PC-3 (cell line): ENCODE measurements around the gene IER2. TPM values are rescaled to one million over a fixed set of nuclear protein-coding genes. Genes with fewer than 3 reads are reported as not detected.
"Not testable (repeated sequence)": the region's sequence is repeated elsewhere in the genome, so short reads cannot be mapped to it uniquely, and the experiment has no call there.

Experiments
- ATAC-seq: fragments of 200-7000 bp; cut with Tn5 transposase; 2 replicates; pipeline ENCODE4 v1.9.1; 2020; ENCODE audit warnings: mild to moderate bottlenecking, moderate library complexity
- BruUV-seq: library from RNA; stranded (reverse); fragments of 400-500 nt; replicated peaks from 2 replicates; lab custom pipeline; 2021; lab: Mats Ljungman, UMichigan
- CTCF ChIA-PET: fragments of 300-600 bp; sonication (Branson Sonifier 250); formaldehyde crosslinking; loops from one replicate; lab custom pipeline; 2022; ENCODE audit warnings: antibody characterized with exemption; lab: Charles Lee
- POLR2A ChIA-PET: fragments of 300-600 bp; sonication (Branson Sonifier 250); formaldehyde crosslinking; loops from one replicate; lab custom pipeline; 2022; ENCODE audit warnings: antibody characterized with exemption; ENCODE audit not compliant: unreplicated experiment; lab: Charles Lee
- DNase-seq: peaks from one replicate; pipeline ENCODE4 v3.0.0-alpha.2; 2015
- H2AFZ ChIP-seq: fragments of 300-600 bp; sonication (generic); 2 replicates; pipeline ENCODE4 v1.6.0; 2016; ENCODE audit warnings: antibody characterized with exemption, low read length
- H3F3A ChIP-seq: fragments of 300-600 bp; sonication (generic); one replicate; pipeline ENCODE4 v1.6.0; 2017; ENCODE audit warnings: antibody characterized with exemption, low read length, control low read depth, mild to moderate bottlenecking; ENCODE audit not compliant: unreplicated experiment
- H3K27ac ChIP-seq: fragments of 300-600 bp; sonication (generic); 2 replicates; pipeline ENCODE4 v1.5.1; 2016; ENCODE audit warnings: mild to moderate bottlenecking, low read length
- H3K27me3 ChIP-seq: fragments of 300-600 bp; sonication (generic); 2 replicates; pipeline ENCODE4 v1.6.1; 2016; ENCODE audit warnings: low read length, mixed read lengths
- H3K36me3 ChIP-seq: fragments of 300-600 bp; sonication (generic); 2 replicates; pipeline ENCODE4 v1.6.1; 2016; ENCODE audit warnings: low read depth, mixed run types, low read length, mixed read lengths
- H3K4me1 ChIP-seq: fragments of 300-600 bp; sonication (generic); 2 replicates; pipeline ENCODE4 v1.5.1; 2016; ENCODE audit warnings: low read length; ENCODE audit not compliant: insufficient read depth
- H3K4me2 ChIP-seq: fragments of 300-600 bp; sonication (generic); 2 replicates; pipeline ENCODE4 v1.6.0; 2016; ENCODE audit warnings: low read length
- H3K4me3 ChIP-seq: fragments of 300-600 bp; sonication (generic); 2 replicates; pipeline ENCODE4 v1.5.1; 2016; ENCODE audit warnings: mild to moderate bottlenecking, low read length, mixed read lengths
- H3K79me2 ChIP-seq: fragments of 300-600 bp; sonication (generic); 2 replicates; pipeline ENCODE4 v1.6.1; 2017; ENCODE audit warnings: low read length, mixed read lengths
- H3K9ac ChIP-seq: fragments of 300-600 bp; sonication (generic); 2 replicates; pipeline ENCODE4 v1.6.0; 2016; ENCODE audit warnings: mild to moderate bottlenecking, low read length
- H3K9me2 ChIP-seq: fragments of 300-600 bp; sonication (generic); replicated peaks from 2 replicates; pipeline ENCODE4 v1.6.1; 2016; ENCODE audit warnings: mixed run types, low read length, mixed read lengths
- H3K9me3 ChIP-seq: fragments of 300-600 bp; sonication (generic); 2 replicates; pipeline ENCODE4 v1.6.1; 2016; ENCODE audit warnings: low read length, mixed read lengths
- H4K20me1 ChIP-seq: fragments of 300-600 bp; sonication (generic); 2 replicates; pipeline ENCODE4 v1.6.1; 2016; ENCODE audit warnings: low read length, mixed read lengths
- CTCF ChIP-seq: fragments of 300-600 bp; sonication (generic); conservative IDR thresholded peaks from 2 replicates; pipeline ENCODE4 v1.5.1; 2017; ENCODE audit warnings: antibody characterized with exemption, low read depth, mild to moderate bottlenecking, low read length
- EZH2 ChIP-seq: fragments of 300-600 bp; sonication (generic); IDR thresholded peaks from one replicate; pipeline ENCODE4 v1.6.1; 2017; ENCODE audit warnings: antibody characterized with exemption, mild to moderate bottlenecking, low read length; ENCODE audit not compliant: unreplicated experiment
- EZH2phosphoT487 ChIP-seq: fragments of 300-600 bp; sonication (generic); IDR thresholded peaks from 2 replicates; pipeline ENCODE4 v1.6.1; 2018; ENCODE audit warnings: mild to moderate bottlenecking, antibody characterized with exemption, low read length, borderline replicate concordance
- intact Hi-C: fragments of 100-400 bp; cut with micrococcal nuclease; formaldehyde crosslinking; loops from 2 replicates; pipeline ENCODE4 v1.9.0; 2023
- total RNA-seq: library from RNA; depleted of rRNA; stranded (reverse); fragments of >200 nt; gene quantifications from 2 replicates; pipeline ENCODE4 v1.2.3, GENCODE V29; 2014

Gene IER2
- total RNA-seq, 1 experiment from 2014 or later: 155 TPM

- H3K4me3 ChIP-seq: no peak overlapping the region
- no peak overlapping the region for H3K9ac ChIP-seq
- POLR2A ChIA-PET: interaction anchor here (0.6 kb wide), 1 partner anchor 89 kb away, joined by 4 read pairs; no protein-coding TSS in a partner anchor
- H3F3A ChIP-seq: no peaks in the 10 kb centered on the region
- TF ChIP-seq EZH2phosphoT487 (no peak), CTCF (no peak), EZH2 (no peak)
- no peaks in the 10 kb centered on the region for H3K9me3 ChIP-seq
- H3K9me2 ChIP-seq: no peaks in the 10 kb centered on the region
- CTCF ChIA-PET: no interaction called here
- H3K27ac ChIP-seq: peak overlapping the region; percentile 11; the same call in 1 of the 2 replicates
- H3K4me2 ChIP-seq: no peak overlapping the region
- peaks cover 59% of the 10 kb centered on the region for H3K4me1 ChIP-seq
- no TSS peak for BruUV-seq
- DNase-seq: no peak
- H3K27me3 ChIP-seq: no peaks in the 10 kb centered on the region
- intact Hi-C loops: no loop called here
- H4K20me1 ChIP-seq: no peaks in the 10 kb centered on the region
- H2AFZ ChIP-seq: no peak overlapping the region
- no peak for ATAC-seq
- H3K79me2 ChIP-seq: peaks cover 19% of the 10 kb centered on the region
- H3K36me3 ChIP-seq: no peaks in the 10 kb centered on the region
These were observed 23.0 kb downstream of the IER2 start for GRCh38 chr19:13173139-13173737.

GRCh38 chr19:13176345-13176744, 26.1 kb downstream of the IER2 start:
- H3K9me2 ChIP-seq: no peaks in the 10 kb centered on the region
- BruUV-seq: no TSS peak
- peaks cover 30% of the 10 kb centered on the region for H3K4me1 ChIP-seq
- TF ChIP-seq CTCF (no peak), EZH2phosphoT487 (no peak), EZH2 (no peak)
- DNase-seq: peak; percentile 68
- no peak overlapping the region for H3K4me3 ChIP-seq
- CTCF ChIA-PET: interaction anchor here (0.6 kb wide), 1 partner anchor 56 kb away, joined by 5 read pairs; no protein-coding TSS in a partner anchor
- H4K20me1 ChIP-seq: no peaks in the 10 kb centered on the region
- H3K9me3 ChIP-seq: no peaks in the 10 kb centered on the region
- intact Hi-C loops: no loop called here
- POLR2A ChIA-PET: interaction anchor here (1.0 kb wide), 1 partner anchor 12 kb away, joined by 3 read pairs; no protein-coding TSS in a partner anchor
- ATAC-seq: peak; percentile 52
- peaks cover 1% of the 10 kb centered on the region for H3K79me2 ChIP-seq
- no peaks in the 10 kb centered on the region for H3F3A ChIP-seq
- no peak overlapping the region for H2AFZ ChIP-seq
- peak overlapping the region; percentile 25; the same call in 1 of the 2 replicates for H3K4me2 ChIP-seq
- H3K36me3 ChIP-seq: no peaks in the 10 kb centered on the region
- no peak overlapping the region for H3K9ac ChIP-seq
- H3K27ac ChIP-seq: no peak overlapping the region
- no peaks in the 10 kb centered on the region for H3K27me3 ChIP-seq

GRCh38 chr19:13177584-13177983, 27.4 kb downstream of the IER2 start:
- H3K27me3 ChIP-seq, H3K9me3 ChIP-seq, H3K36me3 ChIP-seq, H3K9ac ChIP-seq, CTCF ChIA-PET, intact Hi-C loops, POLR2A ChIA-PET, H3K79me2 ChIP-seq, DNase-seq, H3K4me2 ChIP-seq, H3K9me2 ChIP-seq, BruUV-seq, ATAC-seq, H3K27ac ChIP-seq, H3F3A ChIP-seq, H3K4me3 ChIP-seq, H2AFZ ChIP-seq, H4K20me1 ChIP-seq: not testable (repeated sequence)
- peaks cover 27% of the 10 kb centered on the region for H3K4me1 ChIP-seq

- H3K79me2 ChIP-seq, ATAC-seq, POLR2A ChIA-PET, DNase-seq, H4K20me1 ChIP-seq, H3K9me3 ChIP-seq, intact Hi-C loops, H3K36me3 ChIP-seq, H2AFZ ChIP-seq, H3F3A ChIP-seq, H3K27ac ChIP-seq, H3K4me2 ChIP-seq, H3K9ac ChIP-seq, H3K27me3 ChIP-seq, CTCF ChIA-PET, H3K4me3 ChIP-seq, BruUV-seq, H3K9me2 ChIP-seq: not testable (repeated sequence)
- peaks cover 20% of the 10 kb centered on the region for H3K4me1 ChIP-seq
These were observed 28.1 kb downstream of the IER2 start for GRCh38 chr19:13178291-13178690.
